Omental fat pad (tissue), 4 donors: ENCODE data around the gene YY1AP1. TPM values are rescaled to one million over a fixed set of nuclear protein-coding genes. Genes with fewer than 3 reads are reported as not detected.

ENCODE experiments used
- ATAC-seq: fragments of 150-250 bp; one replicate; pipeline ENCODE4 v1.9.1; 2016; ENCODE audit warnings: mild to moderate bottlenecking, moderate library complexity; ENCODE audit not compliant: low FRiP score
- DNase-seq: peaks from one replicate; pipeline ENCODE4 v3.0.0-alpha.2; 2019; ENCODE audit warnings: low spot score
- total RNA-seq, 4 donors: library from RNA; depleted of rRNA; stranded (reverse); fragments of >200 nt; gene quantifications; one replicate each; pipeline ENCODE4 v1.1.0, GENCODE V29; 2016
- TF ChIP-seq, protein P1 (sequence below), 3 donors: fragments of 450-650 bp; IDR thresholded peaks; one replicate each; pipeline ENCODE4 v1.5.1; 2016 to 2017; ENCODE audit warnings: antibody characterized with exemption in 3 of 3, mild to moderate bottlenecking in 3 of 3, moderate library complexity in 2 of 3

Gene YY1AP1
- total RNA-seq, 4 donors from 2014 or later = 91.3 to 135 (median 119) TPM

DNA sequence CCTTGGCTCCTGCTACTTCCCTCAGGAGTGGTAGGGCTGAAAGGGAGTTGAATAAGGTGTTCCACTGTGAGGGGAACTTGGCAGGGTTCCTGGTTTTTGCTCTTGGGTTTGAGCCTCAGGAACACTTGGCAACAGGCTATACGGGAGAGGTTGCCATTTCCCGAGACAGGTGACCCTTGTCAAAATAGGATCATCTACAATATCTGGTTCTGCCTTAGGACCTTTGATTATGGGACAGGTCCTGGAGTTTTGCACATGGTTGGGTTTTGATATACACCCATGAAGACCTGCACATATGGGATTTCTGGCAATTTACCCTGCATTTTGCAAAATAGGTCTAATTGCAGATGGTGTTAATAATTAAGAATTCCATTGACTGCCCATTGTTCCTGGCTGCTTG lies 31.1 kb downstream of the YY1AP1 start:
- ATAC-seq (no peak), DNase-seq (no peak)
- TF ChIP-seq, protein P1, sequence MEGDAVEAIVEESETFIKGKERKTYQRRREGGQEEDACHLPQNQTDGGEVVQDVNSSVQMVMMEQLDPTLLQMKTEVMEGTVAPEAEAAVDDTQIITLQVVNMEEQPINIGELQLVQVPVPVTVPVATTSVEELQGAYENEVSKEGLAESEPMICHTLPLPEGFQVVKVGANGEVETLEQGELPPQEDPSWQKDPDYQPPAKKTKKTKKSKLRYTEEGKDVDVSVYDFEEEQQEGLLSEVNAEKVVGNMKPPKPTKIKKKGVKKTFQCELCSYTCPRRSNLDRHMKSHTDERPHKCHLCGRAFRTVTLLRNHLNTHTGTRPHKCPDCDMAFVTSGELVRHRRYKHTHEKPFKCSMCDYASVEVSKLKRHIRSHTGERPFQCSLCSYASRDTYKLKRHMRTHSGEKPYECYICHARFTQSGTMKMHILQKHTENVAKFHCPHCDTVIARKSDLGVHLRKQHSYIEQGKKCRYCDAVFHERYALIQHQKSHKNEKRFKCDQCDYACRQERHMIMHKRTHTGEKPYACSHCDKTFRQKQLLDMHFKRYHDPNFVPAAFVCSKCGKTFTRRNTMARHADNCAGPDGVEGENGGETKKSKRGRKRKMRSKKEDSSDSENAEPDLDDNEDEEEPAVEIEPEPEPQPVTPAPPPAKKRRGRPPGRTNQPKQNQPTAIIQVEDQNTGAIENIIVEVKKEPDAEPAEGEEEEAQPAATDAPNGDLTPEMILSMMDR (IDR thresholded peaks at IDR 0.05) = no peak

DNA sequence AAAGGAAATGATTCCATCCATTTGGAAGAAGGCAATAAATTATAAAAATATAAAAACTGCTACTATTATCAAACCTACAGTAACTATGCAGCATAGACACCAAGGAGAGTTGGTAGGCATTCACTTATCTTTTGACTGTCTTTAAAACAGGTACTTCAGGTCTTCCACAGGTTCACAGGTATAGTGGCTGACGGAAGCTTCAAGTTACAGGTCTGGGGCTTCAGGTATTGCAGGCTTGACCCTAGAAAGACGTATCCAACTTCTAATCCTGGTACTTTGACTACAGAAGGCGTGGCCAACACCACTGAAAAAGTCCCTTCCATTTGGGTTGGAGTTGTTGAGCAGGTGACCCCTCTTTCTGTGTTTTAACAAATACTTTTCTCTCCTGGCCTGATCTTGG lies 35.6 kb downstream of the YY1AP1 start:
- DNase-seq (no peak), ATAC-seq (no peak)
- TF ChIP-seq, protein P1 (IDR thresholded peaks at IDR 0.05) = no peak

DNA sequence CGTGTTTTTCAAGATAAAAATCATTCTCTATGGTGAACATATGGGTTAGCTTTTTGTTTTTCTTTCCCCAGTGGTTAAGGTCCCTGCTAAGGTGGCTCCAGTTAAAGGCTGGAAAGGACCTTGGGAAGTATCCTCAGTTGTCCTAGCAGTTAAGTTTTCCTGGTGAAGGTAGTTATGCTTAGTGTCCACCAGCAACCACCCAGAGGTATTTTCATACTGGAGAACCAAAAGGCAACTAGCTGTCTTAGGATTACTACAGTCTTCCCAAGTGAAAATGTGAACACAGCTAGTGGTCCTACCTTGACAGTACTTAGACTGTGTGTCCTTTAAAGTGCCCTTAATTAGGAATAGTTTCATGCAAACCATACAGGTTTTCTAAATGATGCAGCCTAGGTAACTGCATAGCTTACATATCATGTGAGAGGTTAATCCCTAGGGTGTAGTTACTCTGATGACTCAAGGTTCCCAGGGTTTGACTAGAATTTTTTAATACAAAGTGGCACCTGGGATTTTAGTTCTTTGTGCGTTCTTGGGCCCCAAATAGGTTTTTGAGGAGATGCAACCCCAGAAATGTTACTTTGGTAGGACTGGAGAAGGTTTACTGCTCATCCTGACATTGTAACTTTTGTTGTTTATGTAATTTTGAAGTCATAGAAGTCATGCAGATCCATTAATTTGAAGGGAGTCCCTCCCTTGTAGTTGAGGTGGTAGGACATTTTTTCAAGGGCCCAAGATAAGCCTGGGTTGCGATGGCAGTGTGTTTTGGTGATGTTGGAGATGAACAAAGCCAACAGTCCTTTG lies 36.5 kb downstream of the YY1AP1 start:
- TF ChIP-seq, protein P1 (IDR thresholded peaks at IDR 0.05) = no peak
- ATAC-seq (no peak), DNase-seq (no peak)

DNA sequence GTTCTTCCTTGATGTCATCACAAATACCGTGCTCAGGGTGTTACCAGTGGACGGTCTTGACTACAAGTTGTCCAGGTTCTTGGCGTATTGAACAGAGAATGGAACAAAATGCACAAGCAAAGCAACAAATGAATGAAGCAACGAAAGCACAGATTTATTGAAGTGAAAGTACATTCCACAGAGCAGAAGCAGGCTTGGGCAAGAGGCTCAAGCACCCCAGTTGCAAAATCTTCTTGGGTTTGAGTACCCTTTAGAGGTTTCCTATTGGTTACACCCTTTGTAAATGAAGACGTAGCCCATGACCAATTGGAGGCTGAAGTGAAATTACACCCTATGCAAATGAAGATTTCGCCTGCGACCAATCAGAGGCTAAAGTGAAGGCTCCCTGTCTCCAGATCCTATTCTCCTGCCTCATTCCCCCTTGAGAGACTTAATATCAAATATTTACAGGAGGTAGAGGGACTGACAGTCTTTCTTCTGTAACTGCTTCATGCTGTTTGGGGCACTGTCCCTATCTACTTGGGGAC lies 38.3 kb downstream of the YY1AP1 start:
- TF ChIP-seq, protein P1 (IDR thresholded peaks at IDR 0.05) = no peak

GRCh38 chr1:155649676-155650075 lies 38.9 kb downstream of the YY1AP1 start:
- ATAC-seq (no peak), DNase-seq (no peak)
- TF ChIP-seq, protein P1 (IDR thresholded peaks at IDR 0.05) = no peak

More for the DNA sequence above, 38.3 kb downstream of the YY1AP1 start:
- no peak for DNase-seq
- ATAC-seq = no peak

GRCh38 chr1:155648207-155649147 lies 40.1 kb downstream of the YY1AP1 start:
- TF ChIP-seq, protein P1 (IDR thresholded peaks at IDR 0.05) = no peak
- DNase-seq = no peak
- ATAC-seq = peak; percentile 97
